IMR-90 (cell line): ENCODE data around the gene KCNMA1.

Experiments
- CEBPB ChIP-seq: IDR thresholded peaks from 2 replicates; pipeline ENCODE4 v1.6.1; 2012; ENCODE audit warnings: low read depth, low read length, improper control_type of control experiment
- CTCF ChIP-seq: conservative IDR thresholded peaks from 2 replicates; pipeline ENCODE4 v1.5.1; 2012; ENCODE audit warnings: mild to moderate bottlenecking, low read depth, low read length, improper control_type of control experiment
- POLR2A ChIP-seq: IDR thresholded peaks from 2 replicates; pipeline ENCODE4 v1.6.1; 2012; ENCODE audit warnings: mild to moderate bottlenecking, low read depth, low read length
- RAD21 ChIP-seq: IDR thresholded peaks from 2 replicates; pipeline ENCODE4 v1.6.1; 2012; ENCODE audit warnings: low read length, improper control_type of control experiment
- RFX5 ChIP-seq: IDR thresholded peaks from 2 replicates; pipeline ENCODE4 v1.8.0; 2012; ENCODE audit warnings: low read depth, mild to moderate bottlenecking, low read length, moderate library complexity

GRCh38 chr10:77287647-77288120 lies 349.9 kb downstream of the KCNMA1 start:
- TF ChIP-seq CTCF (no peak), RAD21 (no peak), POLR2A (no peak), RFX5 (no peak), CEBPB (no peak)
